ENCODE measurements around the gene GBX1.

DNA sequence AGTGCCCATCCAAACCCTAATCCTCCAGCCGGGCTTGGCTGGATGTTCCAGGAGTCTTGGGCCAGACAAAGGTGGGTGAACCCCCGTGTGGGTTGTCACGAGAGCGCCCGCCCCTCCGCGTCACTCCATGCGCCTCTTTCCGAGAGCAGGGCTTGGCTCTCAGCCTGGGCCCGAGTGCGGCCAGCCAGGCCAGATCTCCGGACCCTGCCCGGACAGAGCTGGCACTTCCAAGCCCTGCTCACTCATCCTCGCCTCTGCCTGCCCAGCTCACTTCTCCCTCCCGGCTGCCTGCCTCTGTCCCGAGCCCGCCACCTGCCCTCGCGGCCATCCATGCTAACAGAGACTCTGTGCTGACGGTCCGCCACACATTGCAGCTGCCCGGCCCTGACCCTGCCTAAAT is 46.6 kb downstream of the GBX1 start:
- TF ChIP-seq, protein P1, sequence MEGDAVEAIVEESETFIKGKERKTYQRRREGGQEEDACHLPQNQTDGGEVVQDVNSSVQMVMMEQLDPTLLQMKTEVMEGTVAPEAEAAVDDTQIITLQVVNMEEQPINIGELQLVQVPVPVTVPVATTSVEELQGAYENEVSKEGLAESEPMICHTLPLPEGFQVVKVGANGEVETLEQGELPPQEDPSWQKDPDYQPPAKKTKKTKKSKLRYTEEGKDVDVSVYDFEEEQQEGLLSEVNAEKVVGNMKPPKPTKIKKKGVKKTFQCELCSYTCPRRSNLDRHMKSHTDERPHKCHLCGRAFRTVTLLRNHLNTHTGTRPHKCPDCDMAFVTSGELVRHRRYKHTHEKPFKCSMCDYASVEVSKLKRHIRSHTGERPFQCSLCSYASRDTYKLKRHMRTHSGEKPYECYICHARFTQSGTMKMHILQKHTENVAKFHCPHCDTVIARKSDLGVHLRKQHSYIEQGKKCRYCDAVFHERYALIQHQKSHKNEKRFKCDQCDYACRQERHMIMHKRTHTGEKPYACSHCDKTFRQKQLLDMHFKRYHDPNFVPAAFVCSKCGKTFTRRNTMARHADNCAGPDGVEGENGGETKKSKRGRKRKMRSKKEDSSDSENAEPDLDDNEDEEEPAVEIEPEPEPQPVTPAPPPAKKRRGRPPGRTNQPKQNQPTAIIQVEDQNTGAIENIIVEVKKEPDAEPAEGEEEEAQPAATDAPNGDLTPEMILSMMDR (conservative IDR thresholded peaks at IDR 0.05; ENCODE audit: low read length): no peak
- no peak for TF ChIP-seq EZH2phosphoT487 (IDR thresholded peaks at IDR 0.05; ENCODE audit: borderline replicate concordance)

All from Loucy (cell line).